Vagina (tissue), 2 donors: ENCODE results near the gene SLC6A15. TPM values are rescaled to one million over a fixed set of nuclear protein-coding genes. Genes with fewer than 3 reads are reported as not detected.

ENCODE experiments used
- DNase-seq, 2 donors: peaks; one replicate each; pipeline ENCODE4 v3.0.0-alpha.2; 2017; ENCODE audit errors: extremely low spot score in 2 of 2
- H3K27ac ChIP-seq: fragments of 200-600 bp; sonication (generic); one replicate; pipeline ENCODE4 v1.5.1; 2019
- H3K27me3 ChIP-seq: fragments of 200-600 bp; sonication (generic); one replicate; pipeline ENCODE4 v1.5.1; 2019
- H3K36me3 ChIP-seq, 2 donors: fragments of 200-600 bp; sonication (generic); one replicate each; pipeline ENCODE4 v1.5.1; 2017 to 2019
- H3K4me1 ChIP-seq: fragments of 200-600 bp; sonication (generic); one replicate; pipeline ENCODE4 v1.5.1; 2019
- H3K4me3 ChIP-seq, 2 donors: fragments of 200-600 bp; sonication (generic); 1 replicate in 1 of 2; 2 replicates in 1 of 2; pipeline ENCODE4 v1.5.1; 2016 to 2019
- H3K9me3 ChIP-seq: fragments of 200-600 bp; sonication (generic); one replicate; pipeline ENCODE4 v1.5.1; 2019
- POLR2A ChIP-seq, 2 donors: fragments of 450-650 bp; IDR thresholded peaks; one replicate each; pipeline ENCODE4 v1.6.1; 2017; ENCODE audit warnings: antibody characterized with exemption in 2 of 2, mild to moderate bottlenecking in 2 of 2, moderate library complexity in 2 of 2
- POLR2AphosphoS5 ChIP-seq, 2 donors: sonication (generic); formaldehyde crosslinking; IDR thresholded peaks; one replicate each; pipeline ENCODE4 v1.9.0; 2017; ENCODE audit warnings: antibody characterized with exemption in 2 of 2, mild to moderate bottlenecking in 2 of 2, low read depth in 1 of 2; ENCODE audit not compliant: insufficient read depth in 1 of 2
- intact Hi-C: fragments of 100-400 bp; cut with DNase I; formaldehyde crosslinking; loops from one replicate; pipeline ENCODE4 v1.15.1; 2023
- total RNA-seq: library from RNA; depleted of rRNA; stranded (reverse); fragments of >200 nt; gene quantifications from one replicate; pipeline ENCODE4 v1.2.3, GENCODE V29; 2016
- TF ChIP-seq, protein P1 (sequence below), 3 experiments: fragments of 450-650 bp in 2 of 3; fragments of 200-600 bp in 1 of 3; sonication (generic) in 1 of 3; IDR thresholded peaks; one replicate each; pipeline ENCODE4 v1.5.1; 2017 to 2019; ENCODE audit warnings: antibody characterized with exemption in 3 of 3, mild to moderate bottlenecking in 2 of 3, moderate library complexity in 2 of 3

SLC6A15 gene
- total RNA-seq, 1 donor from 2014 or later, result 2.7 TPM

DNA sequence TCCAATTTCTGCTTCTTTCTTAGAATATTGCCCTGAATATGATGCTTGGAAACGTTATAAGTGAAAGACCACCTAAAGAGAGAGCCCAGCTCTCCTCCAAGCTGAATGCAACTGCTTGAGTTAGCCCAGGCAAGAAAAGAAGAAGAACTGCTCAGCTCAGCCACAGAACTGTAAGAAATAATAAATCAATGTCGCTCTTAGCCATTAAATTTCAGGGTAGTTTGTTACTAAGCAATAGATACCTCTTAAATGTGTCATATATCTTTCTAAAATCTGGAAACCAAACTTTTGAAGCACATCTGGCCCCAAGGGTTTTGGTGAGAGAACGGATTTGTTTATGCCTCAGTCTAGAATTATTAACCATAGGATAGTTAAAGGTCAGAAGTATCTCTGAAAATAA lies 50.4 kb downstream of the SLC6A15 start:
- TF ChIP-seq POLR2A (IDR thresholded peaks at IDR 0.05) (no peak), POLR2AphosphoS5 (IDR thresholded peaks at IDR 0.05; ENCODE audit: insufficient read depth in 1 of 2, low read depth in 1 of 2) (no peak)
- TF ChIP-seq, protein P1, sequence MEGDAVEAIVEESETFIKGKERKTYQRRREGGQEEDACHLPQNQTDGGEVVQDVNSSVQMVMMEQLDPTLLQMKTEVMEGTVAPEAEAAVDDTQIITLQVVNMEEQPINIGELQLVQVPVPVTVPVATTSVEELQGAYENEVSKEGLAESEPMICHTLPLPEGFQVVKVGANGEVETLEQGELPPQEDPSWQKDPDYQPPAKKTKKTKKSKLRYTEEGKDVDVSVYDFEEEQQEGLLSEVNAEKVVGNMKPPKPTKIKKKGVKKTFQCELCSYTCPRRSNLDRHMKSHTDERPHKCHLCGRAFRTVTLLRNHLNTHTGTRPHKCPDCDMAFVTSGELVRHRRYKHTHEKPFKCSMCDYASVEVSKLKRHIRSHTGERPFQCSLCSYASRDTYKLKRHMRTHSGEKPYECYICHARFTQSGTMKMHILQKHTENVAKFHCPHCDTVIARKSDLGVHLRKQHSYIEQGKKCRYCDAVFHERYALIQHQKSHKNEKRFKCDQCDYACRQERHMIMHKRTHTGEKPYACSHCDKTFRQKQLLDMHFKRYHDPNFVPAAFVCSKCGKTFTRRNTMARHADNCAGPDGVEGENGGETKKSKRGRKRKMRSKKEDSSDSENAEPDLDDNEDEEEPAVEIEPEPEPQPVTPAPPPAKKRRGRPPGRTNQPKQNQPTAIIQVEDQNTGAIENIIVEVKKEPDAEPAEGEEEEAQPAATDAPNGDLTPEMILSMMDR (IDR thresholded peaks at IDR 0.05), result no peak
- Histone ChIP-seq H3K4me3 (no peak overlapping the region), H3K36me3 (no peaks in the 10 kb centered on the region), H3K4me1 (no peaks in the 10 kb centered on the region), H3K27me3 (no peaks in the 10 kb centered on the region), H3K9me3 (no peaks in the 10 kb centered on the region), H3K27ac (no peak overlapping the region)
- intact Hi-C loops, result no loop called here
- no peak for DNase-seq

DNA sequence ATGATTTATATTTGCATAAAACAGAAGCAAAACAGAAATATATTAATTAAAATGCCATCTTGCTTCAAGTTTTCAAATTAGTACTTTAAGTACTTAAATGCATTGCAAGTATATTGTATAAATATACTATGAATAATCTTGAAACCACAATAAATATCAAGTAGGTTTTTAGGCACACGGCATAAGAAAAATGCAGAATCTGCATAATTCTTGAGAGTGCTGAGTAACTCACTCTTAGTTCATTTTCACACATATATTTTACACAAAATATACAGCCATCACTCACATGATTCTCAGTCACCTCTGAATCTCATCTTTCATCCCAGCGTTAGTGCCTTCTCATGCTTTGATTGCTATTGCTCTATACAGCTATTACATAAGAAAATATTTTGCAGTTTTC lies 51.9 kb downstream of the SLC6A15 start:
- no peaks in the 10 kb centered on the region for H3K9me3 ChIP-seq
- H3K4me3 ChIP-seq, result no peak overlapping the region
- no peaks in the 10 kb centered on the region for H3K36me3 ChIP-seq
- DNase-seq, result no peak
- TF ChIP-seq, protein P1 (IDR thresholded peaks at IDR 0.05), result no peak
- TF ChIP-seq POLR2AphosphoS5 (IDR thresholded peaks at IDR 0.05; ENCODE audit: insufficient read depth in 1 of 2, low read depth in 1 of 2) (no peak), POLR2A (IDR thresholded peaks at IDR 0.05) (no peak)
- no peaks in the 10 kb centered on the region for H3K27me3 ChIP-seq
- intact Hi-C loops, result no loop called here
- H3K27ac ChIP-seq, result no peak overlapping the region
- H3K4me1 ChIP-seq, result no peaks in the 10 kb centered on the region

DNA sequence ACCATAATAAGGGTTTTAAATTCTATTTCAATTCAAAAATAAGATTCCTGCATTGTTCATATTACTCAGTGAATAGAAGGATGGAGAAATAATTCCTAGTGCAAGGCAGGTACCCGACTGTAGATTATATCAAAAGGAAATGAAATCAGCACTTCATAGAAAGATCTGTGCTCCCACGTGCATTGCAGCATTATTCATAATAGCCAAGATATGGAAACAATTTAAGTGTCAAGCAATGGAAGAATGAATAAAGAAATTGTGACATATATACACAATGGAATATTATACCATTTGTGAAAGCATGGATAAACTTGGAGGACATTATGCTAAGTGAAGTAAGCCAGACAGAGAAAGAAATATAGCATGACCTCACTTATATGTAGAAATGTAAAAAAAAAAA lies 53.8 kb downstream of the SLC6A15 start:
- intact Hi-C loops, result no loop called here
- DNase-seq, result no peak

DNA sequence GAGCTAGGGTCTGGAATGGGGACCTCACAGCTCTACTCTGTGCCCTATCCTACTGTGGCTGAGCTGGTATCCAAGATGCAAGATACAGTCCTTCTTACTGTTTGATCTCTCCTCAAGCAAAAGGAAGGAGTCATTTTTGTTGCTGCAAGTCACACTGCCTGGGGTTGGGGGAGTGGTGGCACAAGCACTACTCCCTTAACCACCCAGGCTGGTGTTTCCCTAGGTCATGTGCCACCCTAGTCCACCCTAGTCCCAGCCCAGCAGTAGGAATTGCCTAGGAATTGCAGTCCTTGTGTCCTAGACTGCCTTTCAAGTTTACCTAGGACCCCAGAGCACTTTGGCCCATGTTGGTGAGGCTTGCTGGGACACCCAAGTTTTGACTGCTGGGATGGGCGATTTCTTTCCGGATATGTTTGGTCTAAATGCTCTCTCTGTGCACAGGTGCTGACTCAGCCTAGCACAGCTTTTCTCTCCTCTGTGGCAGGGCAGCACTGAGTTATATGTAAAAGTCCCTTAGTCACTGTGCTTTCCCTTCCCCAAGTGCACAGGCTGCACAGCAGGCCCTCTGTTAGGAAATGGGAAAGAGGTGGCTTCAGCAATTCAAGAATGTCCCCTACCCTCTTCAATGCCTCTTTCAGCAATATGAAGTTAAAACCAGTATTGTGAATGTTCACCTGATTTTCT lies 54.9 kb downstream of the SLC6A15 start:
- Histone ChIP-seq H3K27me3 (no peaks in the 10 kb centered on the region), H3K9me3 (no peaks in the 10 kb centered on the region), H3K27ac (no peak overlapping the region), H3K4me3 (no peak overlapping the region), H3K36me3 (no peaks in the 10 kb centered on the region), H3K4me1 (no peaks in the 10 kb centered on the region)
- intact Hi-C loops, result no loop called here
- DNase-seq, result no peak
- no peak for TF ChIP-seq POLR2AphosphoS5 (IDR thresholded peaks at IDR 0.05; ENCODE audit: insufficient read depth in 1 of 2, low read depth in 1 of 2)
- TF ChIP-seq POLR2A (IDR thresholded peaks at IDR 0.05), result no peak
- TF ChIP-seq, protein P1 (IDR thresholded peaks at IDR 0.05), result no peak

More for the DNA sequence above, 53.8 kb downstream of the SLC6A15 start:
- Histone ChIP-seq H3K27ac (no peak overlapping the region), H3K4me3 (no peak overlapping the region), H3K4me1 (no peaks in the 10 kb centered on the region), H3K36me3 (no peaks in the 10 kb centered on the region), H3K9me3 (no peaks in the 10 kb centered on the region), H3K27me3 (no peaks in the 10 kb centered on the region)
- no peak for TF ChIP-seq POLR2AphosphoS5 (IDR thresholded peaks at IDR 0.05; ENCODE audit: insufficient read depth in 1 of 2, low read depth in 1 of 2)
- no peak for TF ChIP-seq POLR2A (IDR thresholded peaks at IDR 0.05)
- TF ChIP-seq, protein P1 (IDR thresholded peaks at IDR 0.05), result no peak

DNA sequence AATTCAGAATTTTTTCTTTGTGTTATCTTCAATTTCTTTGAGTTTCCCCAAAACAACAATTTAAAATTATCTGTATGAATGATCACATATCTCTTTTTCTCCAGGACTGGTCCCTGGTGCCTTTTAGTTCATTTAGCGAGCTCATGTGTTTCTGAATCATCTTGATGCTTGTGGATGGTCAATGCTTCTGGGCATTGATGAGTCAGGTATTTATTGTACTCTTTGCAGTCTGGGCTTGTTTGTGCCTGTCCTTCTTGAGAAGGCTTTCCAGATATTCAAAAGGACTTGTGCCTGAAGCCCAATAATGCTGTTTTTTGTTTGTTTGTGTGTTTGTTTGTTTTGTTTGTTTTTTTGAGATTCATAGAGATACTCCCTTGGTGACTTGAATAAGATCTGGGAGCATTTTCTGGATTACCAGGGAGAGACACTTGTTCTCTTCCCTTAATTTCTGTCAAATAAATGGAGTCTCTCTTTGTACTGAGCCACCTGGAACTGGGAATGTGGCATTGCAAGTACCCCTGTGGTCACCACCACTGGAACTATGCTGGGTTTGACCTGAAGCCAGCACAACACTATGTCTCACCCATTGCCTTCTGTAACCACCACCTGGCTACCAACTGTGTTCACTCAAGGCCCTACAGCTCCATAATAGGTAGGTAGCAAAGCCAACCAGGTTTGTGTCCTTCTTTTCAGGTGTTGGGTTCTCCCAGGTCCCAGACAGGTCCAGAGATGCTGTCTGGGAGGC lies 56.3 kb downstream of the SLC6A15 start:
- TF ChIP-seq, protein P1 (IDR thresholded peaks at IDR 0.05), result no peak
- TF ChIP-seq POLR2AphosphoS5 (IDR thresholded peaks at IDR 0.05; ENCODE audit: insufficient read depth in 1 of 2, low read depth in 1 of 2) (no peak), POLR2A (IDR thresholded peaks at IDR 0.05) (no peak)
- Histone ChIP-seq H3K4me3 (no peak overlapping the region), H3K36me3 (no peaks in the 10 kb centered on the region), H3K27me3 (no peaks in the 10 kb centered on the region), H3K27ac (no peak overlapping the region), H3K9me3 (no peaks in the 10 kb centered on the region), H3K4me1 (no peaks in the 10 kb centered on the region)
- intact Hi-C loops, result no loop called here
- DNase-seq, result no peak
